Mesenchymal stem cell (in vitro differentiated cells and primary cell): ENCODE data around the gene DIS3L2.

Source experiments
- DNase-seq: peaks from one replicate; pipeline ENCODE4 v3.0.0-alpha.2; 2013
- H2AFZ ChIP-seq: one replicate; pipeline ENCODE4 v1.6.1; 2013; ENCODE audit warnings: low read depth, mild to moderate bottlenecking, control low read depth, inconsistent platforms, low read length, moderate library complexity
- H2AK5ac ChIP-seq: 2 replicates; pipeline ENCODE4 v1.6.1; 2013; ENCODE audit warnings: low read length, moderate library complexity, mild to moderate bottlenecking, inconsistent platforms; ENCODE audit not compliant: severe bottlenecking
- H2BK120ac ChIP-seq: one replicate; pipeline ENCODE4 v1.6.1; 2013; ENCODE audit warnings: low read depth, mild to moderate bottlenecking, inconsistent platforms, low read length, moderate library complexity
- H2BK12ac ChIP-seq, 2 experiments: one replicate each; pipeline ENCODE4 v1.6.1; 2013; ENCODE audit warnings: inconsistent platforms in 2 of 2, low read length in 2 of 2, mild to moderate bottlenecking in 2 of 2, moderate library complexity in 2 of 2, control low read depth in 1 of 2
- H2BK15ac ChIP-seq: one replicate; pipeline ENCODE4 v1.6.1; 2013; ENCODE audit warnings: mild to moderate bottlenecking, low read depth, inconsistent platforms; ENCODE audit not compliant: poor library complexity, severe bottlenecking
- H2BK5ac ChIP-seq: 2 replicates; pipeline ENCODE4 v1.6.1; 2013; ENCODE audit warnings: low read depth, mild to moderate bottlenecking, low read length, control low read depth, inconsistent platforms; ENCODE audit not compliant: poor library complexity, severe bottlenecking
- H3K14ac ChIP-seq, 2 experiments: one replicate each; pipeline ENCODE4 v1.6.1; 2013; ENCODE audit warnings: inconsistent platforms in 2 of 2, low read length in 2 of 2, control low read depth in 1 of 2, mild to moderate bottlenecking in 1 of 2, moderate library complexity in 1 of 2
- H3K18ac ChIP-seq, 2 experiments: one replicate each; pipeline ENCODE4 v1.6.1; 2013; ENCODE audit warnings: inconsistent platforms in 2 of 2, low read length in 2 of 2, control low read depth in 1 of 2, low read depth in 1 of 2, mild to moderate bottlenecking in 1 of 2
- H3K23ac ChIP-seq, 2 experiments: one replicate each; pipeline ENCODE4 v1.6.1; 2013; ENCODE audit warnings: inconsistent platforms in 2 of 2, low read length in 2 of 2, mild to moderate bottlenecking in 2 of 2, moderate library complexity in 2 of 2, control low read depth in 1 of 2
- H3K27ac ChIP-seq: 2 replicates; pipeline ENCODE4 v1.5.1; 2013; ENCODE audit warnings: mild to moderate bottlenecking, moderate library complexity, low read length, control low read depth, inconsistent platforms; ENCODE audit not compliant: poor library complexity, severe bottlenecking
- H3K27me3 ChIP-seq, 2 experiments: 2 replicates each; pipeline versions ENCODE4 v1.6.1 to v1.7.0; 2013; ENCODE audit warnings: low read length in 2 of 2, mild to moderate bottlenecking in 2 of 2, moderate library complexity in 2 of 2, control low read depth in 1 of 2, inconsistent platforms in 1 of 2; ENCODE audit not compliant: control insufficient read depth in 1 of 2, insufficient read depth in 1 of 2
- H3K36me3 ChIP-seq, 2 experiments: 2 replicates each; pipeline versions ENCODE4 v1.6.1 to v1.7.0; 2013; ENCODE audit warnings: low read length in 2 of 2, control low read depth in 1 of 2, inconsistent platforms in 1 of 2, low read depth in 1 of 2, mild to moderate bottlenecking in 1 of 2; ENCODE audit not compliant: insufficient read depth in 2 of 2, control insufficient read depth in 1 of 2
- H3K4ac ChIP-seq, 2 experiments: one replicate each; pipeline ENCODE4 v1.6.1; 2013; ENCODE audit warnings: inconsistent platforms in 2 of 2, low read length in 2 of 2, mild to moderate bottlenecking in 2 of 2, moderate library complexity in 2 of 2, control low read depth in 1 of 2, low read depth in 1 of 2
- H3K4me1 ChIP-seq: 2 replicates; pipeline ENCODE4 v1.6.1; 2013; ENCODE audit warnings: low read depth, low read length, control low read depth; ENCODE audit not compliant: control insufficient read depth, insufficient read depth
- H3K4me2 ChIP-seq: 2 replicates; pipeline ENCODE4 v1.6.1; 2013; ENCODE audit warnings: low read length, mild to moderate bottlenecking, inconsistent platforms; ENCODE audit not compliant: poor library complexity, severe bottlenecking
- H3K4me3 ChIP-seq, 2 experiments: 2 replicates each; pipeline versions ENCODE4 v1.5.1 to v1.7.0; 2013; ENCODE audit warnings: low read length in 2 of 2, mild to moderate bottlenecking in 2 of 2, control low read depth in 1 of 2, low read depth in 1 of 2; ENCODE audit not compliant: insufficient read depth in 1 of 2
- H3K79me1 ChIP-seq: replicated peaks from 2 replicates; pipeline ENCODE4 v1.6.1; 2013; ENCODE audit warnings: mild to moderate bottlenecking, control low read depth, low read length, inconsistent platforms; ENCODE audit not compliant: poor library complexity, severe bottlenecking
- H3K9ac ChIP-seq: 2 replicates; pipeline ENCODE4 v1.7.0; 2013; ENCODE audit warnings: mild to moderate bottlenecking, low read length, moderate library complexity
- H3K9me3 ChIP-seq: 2 replicates; pipeline ENCODE4 v1.7.0; 2013; ENCODE audit warnings: mild to moderate bottlenecking, low read length; ENCODE audit not compliant: control insufficient read depth
- H4K8ac ChIP-seq: one replicate; pipeline ENCODE4 v1.6.1; 2013; ENCODE audit warnings: inconsistent platforms, mild to moderate bottlenecking, low read length, moderate library complexity
- H4K91ac ChIP-seq: one replicate; pipeline ENCODE4 v1.6.1; 2013; ENCODE audit warnings: mild to moderate bottlenecking, low read length, inconsistent platforms
- WGBS: methylation state at CpG from one replicate; pipeline ENCODE4 v1.1.7; 2013; ENCODE audit warnings: mixed read lengths; 5-methylcytosine and 5-hydroxymethylcytosine counted together

Gene DIS3L2

DNA sequence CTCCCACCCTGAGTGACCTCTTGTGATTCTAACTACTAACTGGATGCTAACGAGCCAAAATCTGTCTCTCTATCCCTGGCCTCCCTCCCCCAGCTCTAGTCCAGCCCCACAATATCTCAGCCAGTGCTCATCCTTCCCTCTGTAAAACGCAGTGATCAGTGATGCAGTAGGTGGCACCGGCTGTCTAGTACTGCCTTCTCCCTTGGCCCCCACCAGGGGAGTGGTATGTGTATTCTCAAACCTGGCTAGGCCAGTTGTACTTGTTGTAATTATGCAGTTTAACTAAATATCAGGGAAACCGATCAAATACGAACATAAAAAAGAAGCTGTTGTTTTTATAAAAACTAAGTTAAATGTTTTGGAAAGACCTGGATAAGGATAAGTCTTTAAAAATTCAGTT lies 303.8 kb downstream of the DIS3L2 start:
- H2AFZ ChIP-seq = no peak overlapping the region
- H3K27ac ChIP-seq = no peak overlapping the region
- no peak overlapping the region for H2BK15ac ChIP-seq
- no peak overlapping the region for H3K23ac ChIP-seq
- H2AK5ac ChIP-seq = no peak overlapping the region
- H3K9me3 ChIP-seq = no peaks in the 10 kb centered on the region
- peaks cover 30 to 48% of the 10 kb centered on the region in 2 experiments for H3K36me3 ChIP-seq
- H2BK5ac ChIP-seq = no peak overlapping the region
- no peak overlapping the region for H3K4me3 ChIP-seq
- H4K8ac ChIP-seq = no peak overlapping the region
- no peak overlapping the region for H3K4me2 ChIP-seq
- H2BK12ac ChIP-seq = no peak overlapping the region
- H3K4ac ChIP-seq = no peak overlapping the region
- no peak overlapping the region for H2BK120ac ChIP-seq
- no peak overlapping the region for H3K9ac ChIP-seq
- H4K91ac ChIP-seq = no peak overlapping the region
- WGBS = 94% methylated on average over 5 of the region's 5 CpGs
- peaks cover 11% of the 10 kb centered on the region for H3K79me1 ChIP-seq
- H3K14ac ChIP-seq = no peak overlapping the region
- peaks cover 0 to 11% of the 10 kb centered on the region in 2 experiments for H3K27me3 ChIP-seq
- H3K4me1 ChIP-seq = peaks cover 9% of the 10 kb centered on the region
- DNase-seq = no peak
- no peak overlapping the region for H3K18ac ChIP-seq

DNA sequence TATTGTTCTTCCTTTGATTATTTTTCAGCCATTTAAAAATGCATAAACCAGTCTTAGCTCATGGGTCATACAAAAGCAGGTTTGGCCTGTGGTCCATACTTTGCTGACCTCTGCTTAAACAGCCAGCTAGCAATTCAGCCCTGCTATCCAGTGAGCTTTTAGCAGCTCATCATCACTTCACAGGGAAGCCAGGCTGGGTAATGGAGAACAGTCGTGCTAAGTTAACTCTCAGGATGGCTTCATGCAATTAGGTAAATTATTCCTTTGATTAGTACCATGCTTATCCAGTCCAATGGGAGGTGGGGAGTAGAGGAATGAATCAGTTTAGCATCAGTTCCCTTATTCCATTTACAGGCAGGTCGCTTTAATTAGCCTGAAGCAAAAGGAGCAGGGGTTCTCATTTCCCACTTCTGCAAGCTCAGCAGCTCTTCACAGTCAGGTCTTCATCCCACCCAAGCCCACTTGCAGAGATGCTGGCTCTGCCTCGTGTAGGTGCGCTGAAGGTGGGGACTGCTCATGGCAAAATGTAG lies 307.2 kb downstream of the DIS3L2 start:
- WGBS = 62% methylated on average over 4 of the region's 4 CpGs
- no peak overlapping the region for H2BK120ac ChIP-seq
- no peak overlapping the region for H2AFZ ChIP-seq
- H3K23ac ChIP-seq = no peak overlapping the region
- H3K4ac ChIP-seq = no peak overlapping the region
- H3K9ac ChIP-seq = no peak overlapping the region
- no peak overlapping the region for H2AK5ac ChIP-seq
- H3K9me3 ChIP-seq = no peaks in the 10 kb centered on the region
- no peak for DNase-seq
- H2BK15ac ChIP-seq = no peak overlapping the region
- H3K4me3 ChIP-seq = no peak overlapping the region
- H4K91ac ChIP-seq = no peak overlapping the region
- H3K4me1 ChIP-seq = no peaks in the 10 kb centered on the region
- H2BK5ac ChIP-seq = no peak overlapping the region
- H3K14ac ChIP-seq = no peak overlapping the region
- H3K79me1 ChIP-seq = peaks cover 3% of the 10 kb centered on the region
- H3K4me2 ChIP-seq = no peak overlapping the region
- H3K18ac ChIP-seq = no peak overlapping the region
- peaks cover 15 to 39% of the 10 kb centered on the region in 2 experiments for H3K36me3 ChIP-seq
- no peak overlapping the region for H3K27ac ChIP-seq
- H3K27me3 ChIP-seq = no peaks in the 10 kb centered on the region
- no peak overlapping the region for H4K8ac ChIP-seq
- H2BK12ac ChIP-seq = no peak overlapping the region

DNA sequence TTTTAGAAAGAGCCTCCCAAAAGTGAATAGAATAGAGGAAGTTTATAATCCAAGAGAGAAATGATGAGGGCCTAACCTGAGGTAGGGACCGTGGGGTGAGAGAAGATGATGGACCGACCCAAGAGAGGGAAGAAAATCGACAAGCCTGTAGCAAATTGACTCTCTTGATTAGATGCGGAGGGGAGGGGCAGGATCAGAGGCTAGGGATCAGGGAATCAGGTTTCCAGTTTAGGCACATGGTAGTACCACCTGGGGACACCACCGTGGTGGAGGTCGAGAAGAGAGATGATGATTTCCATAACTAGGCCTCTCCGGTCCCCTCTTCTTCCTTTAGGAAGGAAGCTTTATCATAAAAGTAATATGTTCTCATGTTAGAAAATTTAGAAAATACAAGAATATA lies 308.4 kb downstream of the DIS3L2 start:
- WGBS = 91% methylated on average over 4 of the region's 7 CpGs
- Histone ChIP-seq H2BK5ac (no peak overlapping the region), H3K4ac (no peak overlapping the region), H3K23ac (no peak overlapping the region), H2AK5ac (no peak overlapping the region), H3K27me3 (no peaks in the 10 kb centered on the region), H3K4me1 (peaks cover 1% of the 10 kb centered on the region), H3K36me3 (peaks cover 9 to 28% of the 10 kb centered on the region in 2 experiments), H2BK120ac (no peak overlapping the region), H3K9ac (no peak overlapping the region), H3K4me3 (no peak overlapping the region), H4K91ac (no peak overlapping the region), H4K8ac (no peak overlapping the region), H3K4me2 (no peak overlapping the region), H3K9me3 (no peaks in the 10 kb centered on the region), H2AFZ (no peak overlapping the region), H3K79me1 (peaks cover 3% of the 10 kb centered on the region), H3K18ac (no peak overlapping the region), H3K27ac (no peak overlapping the region), H2BK15ac (no peak overlapping the region), H2BK12ac (no peak overlapping the region), H3K14ac (no peak overlapping the region)
- DNase-seq = no peak

DNA sequence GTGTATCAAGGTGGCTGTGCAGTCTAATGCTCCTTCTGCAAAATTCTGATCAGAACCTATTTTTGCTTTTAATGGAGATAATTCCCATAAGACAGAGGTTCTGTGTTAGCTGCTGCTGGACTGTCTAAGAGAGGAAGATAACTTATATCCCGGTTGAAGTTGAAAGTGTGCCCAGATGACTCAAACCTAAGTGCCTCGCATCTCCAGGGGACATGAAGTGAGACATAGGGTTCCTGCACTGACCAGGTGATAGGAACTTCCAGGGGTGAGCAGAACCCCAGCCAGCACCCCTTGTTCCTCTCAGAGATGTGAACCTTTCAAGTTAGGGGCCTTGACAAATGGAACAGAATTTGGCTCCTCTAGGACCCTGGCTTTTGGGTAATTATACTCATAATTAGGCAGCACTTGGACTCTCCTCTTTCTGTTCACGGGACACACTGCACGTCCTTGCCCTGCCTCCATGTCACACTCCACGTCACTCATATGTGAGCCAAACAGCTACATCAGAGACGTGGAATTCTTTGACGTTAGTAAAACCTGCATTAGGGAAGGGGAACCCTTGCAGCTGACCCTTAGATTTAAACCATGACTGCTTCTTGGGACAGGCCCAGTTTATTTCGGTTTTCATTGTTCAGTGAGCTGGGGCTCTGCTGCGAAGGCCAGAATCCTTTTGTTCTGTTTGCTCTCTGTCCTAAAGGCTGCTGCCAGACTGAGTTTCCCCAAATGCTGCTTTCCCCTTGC lies 312.6 kb downstream of the DIS3L2 start:
- no peak overlapping the region for H4K8ac ChIP-seq
- H2AFZ ChIP-seq = no peak overlapping the region
- peaks cover 4% of the 10 kb centered on the region for H3K4me1 ChIP-seq
- WGBS = 97% methylated on average over 9 of the region's 9 CpGs
- peaks cover 7 to 12% of the 10 kb centered on the region in 2 experiments for H3K36me3 ChIP-seq
- H3K9ac ChIP-seq = no peak overlapping the region
- H3K14ac ChIP-seq = no peak overlapping the region
- no peak for DNase-seq
- no peaks in the 10 kb centered on the region for H3K27me3 ChIP-seq
- H3K4ac ChIP-seq = no peak overlapping the region
- H3K9me3 ChIP-seq = no peaks in the 10 kb centered on the region
- H3K79me1 ChIP-seq = peaks cover 3% of the 10 kb centered on the region
- H2BK15ac ChIP-seq = no peak overlapping the region
- H3K4me2 ChIP-seq = no peak overlapping the region
- no peak overlapping the region for H2BK120ac ChIP-seq
- no peak overlapping the region for H3K18ac ChIP-seq
- no peak overlapping the region for H4K91ac ChIP-seq
- H3K23ac ChIP-seq = no peak overlapping the region
- H2BK12ac ChIP-seq = no peak overlapping the region
- no peak overlapping the region for H2BK5ac ChIP-seq
- H3K27ac ChIP-seq = no peak overlapping the region
- H3K4me3 ChIP-seq = no peak overlapping the region
- no peak overlapping the region for H2AK5ac ChIP-seq
